NCI-H2107 treated with DMSO at 0.1 percent for 48 hours (cell line): ENCODE measurements around the gene CDC42BPB.

Experiments used
- DNase-seq: peaks from one replicate; lab custom pipeline; 2025; ENCODE audit not compliant: unreplicated experiment; lab: John Stamatoyannopoulos, UW

Gene CDC42BPB

GRCh38 chr14:103020271-103021170, 36.8 kb downstream of the CDC42BPB start:
- peak; percentile 32 for DNase-seq

DNA sequence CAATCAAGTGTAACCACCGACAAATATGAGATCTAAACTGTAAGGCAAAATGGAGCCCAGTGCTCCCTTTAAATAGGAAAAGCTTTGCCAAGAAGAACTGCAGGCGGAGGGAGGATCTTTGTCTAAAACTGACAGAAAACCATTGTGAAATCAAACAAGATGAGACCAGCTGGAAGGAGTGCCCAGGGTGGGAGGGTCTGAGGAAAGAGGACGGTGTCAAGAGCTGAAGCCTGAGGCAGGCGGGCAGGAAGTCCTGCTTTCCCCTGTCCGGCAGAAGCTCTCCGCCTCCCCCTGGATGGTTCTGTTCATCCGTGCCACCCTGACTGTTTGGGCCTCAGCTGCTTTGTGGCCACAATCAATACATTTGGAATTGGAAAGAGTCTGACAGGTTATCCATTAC, 37.5 kb downstream of the CDC42BPB start:
- DNase-seq, result no peak

DNA sequence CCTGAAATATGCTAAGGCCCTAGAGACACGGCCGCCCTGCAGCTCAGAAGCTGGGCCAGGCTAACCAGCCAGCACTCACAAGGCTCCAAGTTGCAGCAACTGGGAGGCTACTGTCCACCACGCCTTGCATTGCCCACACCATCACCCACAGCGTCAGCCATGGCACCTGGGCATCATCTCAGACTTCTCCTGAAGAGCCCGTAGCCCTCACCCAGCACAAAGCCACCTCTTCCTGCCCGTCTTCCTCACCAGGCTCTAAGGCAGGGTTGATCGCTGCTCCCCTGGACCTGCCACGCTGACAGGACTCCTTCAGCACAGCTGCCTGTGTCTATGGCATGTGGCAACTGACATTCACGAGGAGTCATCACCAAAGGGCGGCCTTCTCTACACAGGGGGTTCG, 38.1 kb downstream of the CDC42BPB start:
- no peak for DNase-seq

- DNase-seq, result no peak
These were observed 40.8 kb downstream of the CDC42BPB start for GRCh38 chr14:103016594-103016993.

DNA sequence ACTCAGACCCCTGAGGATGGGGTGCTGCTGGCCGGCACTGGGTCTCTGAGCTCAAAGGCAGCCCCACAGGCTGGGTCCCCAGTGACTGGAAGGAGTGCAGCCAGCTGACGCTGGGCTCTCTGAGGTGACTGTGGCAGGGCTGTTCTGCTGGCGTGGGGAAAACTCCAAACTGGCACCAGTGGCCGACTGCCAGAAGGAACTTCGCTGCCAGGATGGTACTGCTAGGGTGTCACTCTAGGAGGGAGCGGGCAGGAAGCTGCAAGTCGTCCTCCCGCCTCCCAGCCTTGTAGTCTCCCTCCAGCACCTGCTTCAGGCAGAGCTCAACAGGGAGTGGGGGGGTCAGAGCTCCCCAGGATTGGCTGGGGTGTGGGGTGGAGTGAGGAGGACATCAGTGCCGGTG, 41.3 kb downstream of the CDC42BPB start:
- DNase-seq, result peak; percentile 67

DNA sequence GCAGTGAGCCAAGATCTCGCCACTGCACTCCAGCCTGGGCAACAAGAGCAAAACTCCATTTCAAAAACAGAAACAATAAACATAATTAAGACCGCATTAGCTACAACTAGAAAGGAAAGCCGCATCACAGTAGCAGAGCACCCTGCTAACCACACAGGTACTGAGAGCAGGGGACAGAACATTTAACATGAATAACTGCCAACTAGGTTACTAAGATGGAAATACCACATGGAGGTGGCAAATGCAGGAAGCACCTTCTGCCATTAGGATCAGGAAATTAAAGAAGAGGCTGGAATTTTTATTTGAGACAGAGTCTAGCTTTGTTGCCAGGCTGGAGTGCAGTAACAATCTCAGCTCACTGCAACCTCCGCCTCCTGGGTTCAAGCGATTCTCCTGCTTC, 41.9 kb downstream of the CDC42BPB start:
- peak; percentile 86 for DNase-seq

DNA sequence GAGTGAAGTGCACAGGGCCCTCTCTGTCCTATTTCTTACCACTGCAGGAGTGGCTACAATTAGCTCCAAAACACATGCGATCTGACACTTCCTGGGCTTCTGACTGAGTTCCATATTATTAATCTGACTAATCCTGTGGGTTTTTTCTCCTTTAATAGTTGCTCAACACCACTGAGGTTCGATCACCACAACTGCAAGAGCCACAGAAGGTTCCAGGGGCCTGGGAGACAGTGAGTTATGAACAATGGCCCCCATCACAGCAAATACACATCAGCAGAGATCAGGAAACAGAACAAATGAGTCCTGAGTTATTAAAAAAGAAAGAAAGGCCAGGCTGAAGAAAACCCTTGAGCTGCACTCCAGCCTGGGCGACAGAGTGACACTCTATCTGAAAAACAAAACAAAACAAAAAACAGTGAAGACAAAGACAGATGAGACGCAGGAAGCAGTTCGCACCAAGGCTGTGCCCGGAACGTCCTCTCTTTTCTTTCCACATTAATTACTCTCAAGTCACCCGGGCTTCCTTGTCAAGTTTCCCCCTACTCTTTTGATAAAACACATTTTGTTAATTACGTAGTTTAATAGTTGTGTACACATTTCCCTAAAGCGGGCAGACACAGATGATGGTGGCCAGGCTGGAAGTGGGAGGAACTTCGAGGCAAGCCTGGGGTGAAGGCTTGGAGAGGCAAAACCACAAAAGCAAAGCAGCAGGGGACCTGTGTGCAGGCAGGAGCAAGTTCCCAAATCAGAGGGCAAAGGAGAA, 42.7 kb downstream of the CDC42BPB start:
- peak; percentile 94 for DNase-seq

- no peak for DNase-seq
These were observed 44.3 kb downstream of the CDC42BPB start for GRCh38 chr14:103013028-103013427.

DNA sequence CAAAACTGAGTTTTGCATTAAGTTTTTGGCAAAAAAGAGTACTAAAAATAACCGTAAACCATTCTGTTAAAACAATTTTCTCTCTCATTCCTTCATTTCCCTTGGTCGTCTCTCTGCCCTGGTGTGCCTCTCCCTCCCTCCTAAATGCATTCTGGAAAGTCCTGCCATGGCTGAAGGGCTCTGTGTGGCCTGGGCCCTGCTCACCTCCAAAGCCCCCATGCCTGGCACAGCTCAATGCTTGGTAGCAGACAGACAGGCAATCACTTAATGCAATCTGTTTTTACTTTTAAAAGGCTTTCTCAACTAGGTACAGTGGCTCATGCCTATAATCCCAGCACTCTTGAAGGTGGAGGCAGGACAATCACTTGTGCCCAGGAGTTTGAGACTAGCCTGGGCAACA, 47.8 kb downstream of the CDC42BPB start:
- no peak for DNase-seq

DNA sequence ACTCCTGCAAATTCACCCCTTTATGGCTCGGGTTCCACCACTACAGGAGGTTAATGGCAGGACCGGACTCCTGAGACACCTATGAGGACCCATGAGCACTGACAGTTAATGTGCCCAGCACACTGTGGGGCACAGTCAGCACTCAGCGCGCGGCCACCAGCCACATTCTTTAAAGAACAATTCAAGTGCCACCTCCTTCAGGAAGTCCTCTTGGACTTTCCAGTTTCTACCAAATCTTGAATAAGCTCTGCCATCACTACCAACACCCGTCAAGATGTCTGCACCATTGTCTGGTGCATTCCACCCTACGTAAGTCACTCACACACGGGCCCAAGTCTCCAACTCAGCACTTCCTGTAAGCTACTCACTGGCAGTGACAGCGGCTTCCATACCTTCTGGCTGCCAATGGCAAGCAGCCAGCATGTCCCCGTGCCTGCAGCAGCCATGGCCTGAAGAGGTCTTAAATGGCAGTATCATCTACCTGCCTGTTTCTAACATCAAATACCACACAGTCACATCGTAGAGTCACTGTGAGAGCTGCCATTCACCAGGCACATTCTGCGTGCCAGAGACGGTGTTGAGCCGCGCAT, 48.5 kb downstream of the CDC42BPB start:
- no peak for DNase-seq

DNA sequence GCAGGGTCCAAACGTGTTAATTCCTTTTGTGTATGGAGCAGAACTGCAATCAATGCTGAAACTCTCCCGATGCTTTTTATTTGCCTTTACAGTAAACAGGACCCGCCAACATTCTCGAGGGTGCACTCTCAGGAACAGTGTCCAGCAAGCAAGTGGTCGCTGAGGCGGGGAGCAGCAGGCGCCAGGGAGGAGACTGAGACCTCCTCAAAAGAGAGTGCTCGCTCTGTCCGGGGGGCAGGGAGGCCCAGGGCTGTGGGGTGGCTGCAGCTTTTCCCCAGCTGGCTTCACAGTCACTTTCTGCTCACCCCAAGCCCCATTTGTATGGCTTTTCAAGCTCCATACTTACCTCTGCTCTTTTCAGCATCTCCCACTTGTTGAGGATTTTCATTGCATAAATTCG, 49.2 kb downstream of the CDC42BPB start:
- DNase-seq, result no peak

GRCh38 chr14:103007555-103007954, 49.8 kb downstream of the CDC42BPB start:
- DNase-seq, result no peak

- DNase-seq, result no peak
These were observed 50.3 kb downstream of the CDC42BPB start for GRCh38 chr14:103006991-103007520.

DNA sequence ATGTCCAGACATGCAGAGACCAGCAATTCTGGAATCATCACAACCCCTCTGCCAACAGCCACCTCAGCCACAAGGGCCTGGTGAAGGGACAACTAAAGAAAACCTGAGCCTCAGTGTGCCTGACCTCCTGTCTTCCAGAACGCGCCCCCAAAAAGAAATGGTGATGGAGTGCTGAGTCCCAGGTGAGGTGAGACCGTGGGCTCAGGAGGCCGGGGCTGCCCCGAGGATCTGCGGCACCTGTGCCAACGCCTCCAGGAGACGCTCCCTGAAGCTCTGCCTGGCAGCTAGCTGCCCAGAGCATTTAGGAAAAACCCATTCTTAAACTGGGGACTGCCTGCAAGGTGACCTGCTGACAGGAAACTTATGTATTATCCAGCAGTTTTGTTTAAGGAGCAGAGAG, 51.2 kb downstream of the CDC42BPB start:
- no peak for DNase-seq

- no peak for DNase-seq
These were observed 53.5 kb downstream of the CDC42BPB start for GRCh38 chr14:103003850-103004249.

GRCh38 chr14:103003351-103003615, 54.1 kb downstream of the CDC42BPB start:
- DNase-seq, result no peak

- DNase-seq, result no peak
These were observed 54.6 kb downstream of the CDC42BPB start for GRCh38 chr14:103002578-103003350.

DNA sequence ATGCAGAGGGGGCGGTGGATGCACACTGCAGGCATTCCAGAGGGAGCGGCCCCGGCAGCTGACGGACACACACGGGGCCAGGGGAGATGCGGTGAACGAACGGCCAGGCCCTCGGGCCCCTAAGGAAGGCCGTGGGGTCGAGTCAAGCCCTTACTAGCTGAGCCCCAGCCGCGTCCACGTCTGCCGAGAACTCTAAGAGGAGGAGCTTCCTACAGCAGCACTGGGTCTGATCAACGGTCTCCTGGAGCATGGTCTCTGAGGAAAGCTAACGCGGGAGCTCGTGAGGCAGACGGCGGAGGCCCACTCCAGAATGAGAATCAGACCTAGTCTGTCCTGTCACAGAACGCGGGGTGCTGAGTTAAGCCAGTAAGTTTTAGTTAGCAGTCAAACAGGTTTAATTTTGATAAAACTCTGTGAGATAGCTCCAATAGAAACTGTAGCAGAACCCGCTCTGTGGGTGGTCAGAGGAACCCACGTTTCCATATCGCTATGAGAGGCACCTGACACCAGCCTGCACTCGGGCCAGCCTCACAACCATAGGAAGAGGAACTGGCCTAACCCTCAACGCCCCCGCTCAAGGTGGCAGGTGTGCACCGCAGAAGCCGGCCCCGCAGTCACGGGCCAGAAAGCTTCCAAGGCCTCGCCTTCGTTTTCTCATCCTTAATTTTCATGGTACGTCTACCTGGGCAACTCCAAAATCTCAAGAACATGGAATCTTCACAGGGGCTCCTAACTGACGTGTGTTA, 55.5 kb downstream of the CDC42BPB start:
- no peak for DNase-seq

DNA sequence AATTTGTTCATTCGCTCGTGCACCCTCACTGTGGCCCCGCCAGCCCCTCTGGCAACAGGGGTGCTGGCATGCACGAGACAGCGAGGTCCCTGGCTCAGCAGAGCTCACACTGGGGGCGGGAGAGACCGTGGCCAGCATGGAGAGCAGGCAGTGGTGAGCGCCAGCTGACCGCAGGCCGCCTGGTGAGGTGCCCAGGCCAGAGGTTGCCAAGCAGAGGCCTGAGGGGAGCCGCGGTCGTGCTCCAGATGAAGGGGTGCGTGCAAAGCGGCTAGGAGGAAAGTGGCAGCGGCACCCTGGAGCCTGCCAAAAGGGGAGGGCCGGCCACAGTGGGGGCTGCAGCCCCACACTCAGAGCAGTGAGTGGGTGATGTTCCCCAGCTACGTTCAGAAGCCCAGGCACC, 56.1 kb downstream of the CDC42BPB start:
- no peak for DNase-seq

GRCh38 chr14:103000291-103000921, 56.9 kb downstream of the CDC42BPB start:
- no peak for DNase-seq
